Trophoblast cell (in vitro differentiated cells and primary cell): ENCODE measurements around the gene ARMC6.
A peak's percentile ranks its signal among the peaks of the same experiment; 100 is the strongest.
"Not testable (repeated sequence)": the region's sequence is repeated elsewhere in the genome, so short reads cannot be mapped to it uniquely, and the experiment has no call there.

Source experiments
- DNase-seq, 2 donors: peaks; one replicate each; pipeline ENCODE4 v3.0.0-alpha.2; 2016
- H2AFZ ChIP-seq: 2 replicates; pipeline ENCODE4 v1.6.1; 2013; ENCODE audit warnings: low read length, moderate library complexity, mild to moderate bottlenecking; ENCODE audit not compliant: insufficient read depth, poor library complexity
- H2AK5ac ChIP-seq: 2 replicates; pipeline ENCODE4 v1.6.1; 2013; ENCODE audit warnings: mild to moderate bottlenecking, low read length
- H2BK120ac ChIP-seq: 2 replicates; pipeline ENCODE4 v1.6.1; 2013; ENCODE audit warnings: low read length, mild to moderate bottlenecking, moderate library complexity; ENCODE audit not compliant: insufficient read depth, poor library complexity
- H2BK12ac ChIP-seq: 2 replicates; pipeline ENCODE4 v1.6.1; 2013; ENCODE audit warnings: mild to moderate bottlenecking, low read length, moderate library complexity
- H2BK5ac ChIP-seq: 2 replicates; pipeline ENCODE4 v1.6.1; 2013; ENCODE audit warnings: low read length, low read depth, moderate library complexity, mild to moderate bottlenecking; ENCODE audit not compliant: poor library complexity
- H3K14ac ChIP-seq: 2 replicates; pipeline ENCODE4 v1.6.1; 2013; ENCODE audit warnings: mild to moderate bottlenecking, low read length
- H3K18ac ChIP-seq: 2 replicates; pipeline ENCODE4 v1.6.1; 2013; ENCODE audit warnings: mild to moderate bottlenecking, low read length
- H3K23ac ChIP-seq: 2 replicates; pipeline ENCODE4 v1.6.1; 2013; ENCODE audit warnings: low read length
- H3K27ac ChIP-seq: 2 replicates; pipeline ENCODE4 v1.5.1; 2013; ENCODE audit warnings: low read depth, mild to moderate bottlenecking, inconsistent platforms, low read length, moderate library complexity
- H3K27me3 ChIP-seq: 2 replicates; pipeline ENCODE4 v1.6.1; 2013; ENCODE audit warnings: inconsistent platforms, mild to moderate bottlenecking, low read length, moderate library complexity; ENCODE audit not compliant: insufficient read depth
- H3K36me3 ChIP-seq, 2 experiments: 1 replicate in 1 of 2; 2 replicates in 1 of 2; pipeline ENCODE4 v1.6.1; 2013; ENCODE audit warnings: low read length in 2 of 2, mild to moderate bottlenecking in 2 of 2, moderate library complexity in 1 of 2; ENCODE audit not compliant: insufficient read depth in 2 of 2, control insufficient read depth in 1 of 2
- H3K4ac ChIP-seq: 2 replicates; pipeline ENCODE4 v1.6.1; 2013; ENCODE audit warnings: low read depth, mild to moderate bottlenecking, low read length, moderate library complexity
- H3K4me1 ChIP-seq, 2 experiments: 1 replicate in 1 of 2; 2 replicates in 1 of 2; pipeline ENCODE4 v1.6.1; 2013; ENCODE audit warnings: low read length in 2 of 2, mild to moderate bottlenecking in 2 of 2, moderate library complexity in 1 of 2; ENCODE audit not compliant: insufficient read depth in 2 of 2, control insufficient read depth in 1 of 2
- H3K4me2 ChIP-seq: 2 replicates; pipeline ENCODE4 v1.6.1; 2013; ENCODE audit warnings: inconsistent platforms, mild to moderate bottlenecking, low read length, moderate library complexity
- H3K4me3 ChIP-seq: 2 replicates; pipeline ENCODE4 v1.5.1; 2013; ENCODE audit warnings: mild to moderate bottlenecking, low read depth, low read length, inconsistent platforms
- H3K79me1 ChIP-seq: one replicate; pipeline ENCODE4 v1.6.1; 2013; ENCODE audit warnings: low read length
- H3K79me2 ChIP-seq: 2 replicates; pipeline ENCODE4 v1.6.1; 2013; ENCODE audit warnings: low read length, mild to moderate bottlenecking; ENCODE audit not compliant: control insufficient read depth, insufficient read depth, poor library complexity
- H3K9ac ChIP-seq: 2 replicates; pipeline ENCODE4 v1.6.1; 2013; ENCODE audit warnings: mild to moderate bottlenecking, low read length
- H3K9me3 ChIP-seq: 2 replicates; pipeline ENCODE4 v1.6.1; 2013; ENCODE audit warnings: low read depth, mild to moderate bottlenecking, control low read depth, inconsistent platforms, low read length; ENCODE audit not compliant: insufficient read depth
- H4K12ac ChIP-seq: 2 replicates; pipeline ENCODE4 v1.6.1; 2013; ENCODE audit warnings: low read depth, mild to moderate bottlenecking, low read length, moderate library complexity
- H4K8ac ChIP-seq: 2 replicates; pipeline ENCODE4 v1.6.1; 2013; ENCODE audit warnings: low read depth, mild to moderate bottlenecking, low read length, moderate library complexity
- H4K91ac ChIP-seq: one replicate; pipeline ENCODE4 v1.6.1; 2013; ENCODE audit warnings: low read depth, mild to moderate bottlenecking, low read length, moderate library complexity
- WGBS: extraction: QIAGEN DNeasy Blood & Tissue Kit; methylation state at CpG from one replicate; pipeline ENCODE4 v1.1.7; 2013; ENCODE audit warnings: missing lambda C conversion rate; ENCODE audit not compliant: insufficient read length, insufficient coverage; ENCODE audit errors: extremely low coverage; 5-methylcytosine and 5-hydroxymethylcytosine counted together

ARMC6 gene

GRCh38 chr19:19105365-19106055 is 72.1 kb downstream of the ARMC6 start:
- Histone ChIP-seq H4K91ac (peak overlapping the region; percentile 55), H3K14ac (peak overlapping the region; percentile 68), H3K23ac (no peak overlapping the region), H3K36me3 (no peaks in the 10 kb centered on the region), H3K27me3 (no peaks in the 10 kb centered on the region), H3K4me2 (peak overlapping the region; percentile 70), H2BK5ac (no peak overlapping the region), H2AFZ (peak overlapping the region; percentile 80), H3K79me1 (peaks cover 2% of the 10 kb centered on the region), H3K9me3 (peaks cover 2% of the 10 kb centered on the region), H3K4ac (peak overlapping the region; percentile 39), H3K18ac (peak overlapping the region; percentile 74), H2AK5ac (no peak overlapping the region), H3K4me3 (peak overlapping the region; percentile 57), H2BK12ac (peak overlapping the region; percentile 37), H2BK120ac (peak overlapping the region; percentile 11), H4K8ac (peak overlapping the region; percentile 97), H3K27ac (no peak overlapping the region), H3K9ac (no peak overlapping the region), H4K12ac (peak overlapping the region; percentile 76), H3K4me1 (peaks cover 3 to 14% of the 10 kb centered on the region in 2 experiments), H3K79me2 (peaks cover 2% of the 10 kb centered on the region)
- WGBS, result no CpG with 5 or more reads among the region's 36 CpGs
- DNase-seq, result peak; percentile 57 to 67

GRCh38 chr19:19106056-19106551 is 72.7 kb downstream of the ARMC6 start:
- H3K27ac ChIP-seq, result no peak overlapping the region
- H3K4me3 ChIP-seq, result peak overlapping the region; percentile 18
- peaks cover 3 to 14% of the 10 kb centered on the region in 2 experiments for H3K4me1 ChIP-seq
- peaks cover 2% of the 10 kb centered on the region for H3K79me1 ChIP-seq
- peaks cover 2% of the 10 kb centered on the region for H3K9me3 ChIP-seq
- no peaks in the 10 kb centered on the region for H3K27me3 ChIP-seq
- peak overlapping the region; percentile 70 for H3K4me2 ChIP-seq
- peak; percentile 75 to 77 for DNase-seq
- no peak overlapping the region for H3K4ac ChIP-seq
- H3K79me2 ChIP-seq, result peaks cover 2% of the 10 kb centered on the region
- H2AK5ac ChIP-seq, result no peak overlapping the region
- no peak overlapping the region for H3K23ac ChIP-seq
- H2BK12ac ChIP-seq, result no peak overlapping the region
- peak overlapping the region; percentile 18 for H3K14ac ChIP-seq
- peak overlapping the region; percentile 11 for H2BK120ac ChIP-seq
- H4K91ac ChIP-seq, result no peak overlapping the region
- no peak overlapping the region for H3K9ac ChIP-seq
- H4K12ac ChIP-seq, result peak overlapping the region; percentile 19
- H2BK5ac ChIP-seq, result no peak overlapping the region
- H3K36me3 ChIP-seq, result no peaks in the 10 kb centered on the region
- no CpG with 5 or more reads among the region's 25 CpGs for WGBS
- H4K8ac ChIP-seq, result peak overlapping the region; percentile 69
- H3K18ac ChIP-seq, result no peak overlapping the region
- peak overlapping the region; percentile 32 for H2AFZ ChIP-seq

GRCh38 chr19:19106938-19107337 is 73.5 kb downstream of the ARMC6 start:
- WGBS, result no CpG with 5 or more reads among the region's 7 CpGs

GRCh38 chr19:19107654-19108053 is 74.3 kb downstream of the ARMC6 start:
- Histone ChIP-seq H3K9me3 (peaks cover 2% of the 10 kb centered on the region), H3K18ac (no peak overlapping the region), H3K14ac (no peak overlapping the region), H4K8ac (no peak overlapping the region), H4K91ac (no peak overlapping the region), H4K12ac (no peak overlapping the region), H3K4me2 (no peak overlapping the region), H3K27me3 (no peaks in the 10 kb centered on the region), H3K4me3 (no peak overlapping the region), H2BK12ac (no peak overlapping the region), H3K79me1 (peaks cover 2% of the 10 kb centered on the region), H2AFZ (no peak overlapping the region), H3K9ac (no peak overlapping the region), H2BK5ac (no peak overlapping the region), H3K4ac (no peak overlapping the region), H3K4me1 (peaks cover 3 to 14% of the 10 kb centered on the region in 2 experiments), H2AK5ac (no peak overlapping the region), H3K36me3 (no peaks in the 10 kb centered on the region), H3K27ac (no peak overlapping the region), H3K79me2 (peaks cover 2% of the 10 kb centered on the region), H3K23ac (no peak overlapping the region), H2BK120ac (no peak overlapping the region)
- WGBS, result no CpG with 5 or more reads among the region's 11 CpGs
- no peak for DNase-seq

More at GRCh38 chr19:19106938-19107337, 73.5 kb downstream of the ARMC6 start:
- not testable (repeated sequence) for H3K14ac ChIP-seq, H3K9ac ChIP-seq, H2BK5ac ChIP-seq, H3K36me3 ChIP-seq, H4K12ac ChIP-seq, H2AK5ac ChIP-seq, H4K8ac ChIP-seq, H3K23ac ChIP-seq, H3K4me3 ChIP-seq, H3K79me2 ChIP-seq, H2BK12ac ChIP-seq, H3K4me2 ChIP-seq, H3K79me1 ChIP-seq, H3K9me3 ChIP-seq, H2BK120ac ChIP-seq, H3K18ac ChIP-seq, H3K27ac ChIP-seq, H4K91ac ChIP-seq, H2AFZ ChIP-seq, H3K4ac ChIP-seq, DNase-seq, H3K27me3 ChIP-seq
- H3K4me1 ChIP-seq, result peaks cover 3 to 14% of the 10 kb centered on the region in 2 experiments
